ENCODE data around the gene CDK7.

DNA sequence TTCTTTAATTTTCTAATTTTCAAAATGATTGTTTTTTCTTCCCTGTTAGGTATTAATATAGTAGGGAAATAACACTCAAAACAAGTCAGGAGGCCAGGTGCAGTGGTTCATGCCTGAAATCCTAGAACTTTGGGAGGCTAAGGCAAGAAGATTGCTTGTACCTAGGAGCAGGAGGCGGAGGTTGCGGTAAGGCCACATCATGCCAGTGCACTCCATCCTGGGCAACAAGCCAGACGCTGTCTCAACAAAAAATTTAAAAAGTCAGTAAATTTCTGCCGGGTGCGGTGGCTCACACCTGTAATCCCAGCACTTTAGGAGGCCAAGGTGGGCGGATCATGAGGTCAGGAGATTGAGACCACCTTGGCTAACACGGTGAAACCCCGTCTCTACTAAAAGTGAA, 10.2 kb upstream of the CDK7 start:
- TF ChIP-seq, protein P1, sequence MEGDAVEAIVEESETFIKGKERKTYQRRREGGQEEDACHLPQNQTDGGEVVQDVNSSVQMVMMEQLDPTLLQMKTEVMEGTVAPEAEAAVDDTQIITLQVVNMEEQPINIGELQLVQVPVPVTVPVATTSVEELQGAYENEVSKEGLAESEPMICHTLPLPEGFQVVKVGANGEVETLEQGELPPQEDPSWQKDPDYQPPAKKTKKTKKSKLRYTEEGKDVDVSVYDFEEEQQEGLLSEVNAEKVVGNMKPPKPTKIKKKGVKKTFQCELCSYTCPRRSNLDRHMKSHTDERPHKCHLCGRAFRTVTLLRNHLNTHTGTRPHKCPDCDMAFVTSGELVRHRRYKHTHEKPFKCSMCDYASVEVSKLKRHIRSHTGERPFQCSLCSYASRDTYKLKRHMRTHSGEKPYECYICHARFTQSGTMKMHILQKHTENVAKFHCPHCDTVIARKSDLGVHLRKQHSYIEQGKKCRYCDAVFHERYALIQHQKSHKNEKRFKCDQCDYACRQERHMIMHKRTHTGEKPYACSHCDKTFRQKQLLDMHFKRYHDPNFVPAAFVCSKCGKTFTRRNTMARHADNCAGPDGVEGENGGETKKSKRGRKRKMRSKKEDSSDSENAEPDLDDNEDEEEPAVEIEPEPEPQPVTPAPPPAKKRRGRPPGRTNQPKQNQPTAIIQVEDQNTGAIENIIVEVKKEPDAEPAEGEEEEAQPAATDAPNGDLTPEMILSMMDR (IDR thresholded peaks at IDR 0.05), result no peak
- no peak for TF ChIP-seq POLR2A (IDR thresholded peaks at IDR 0.05)

Data from uterus (tissue), 2 donors.